PC-9 (cell line): Measurements from ENCODE around the gene AHCTF1. TPM values are rescaled to one million over a fixed set of nuclear protein-coding genes. Genes with fewer than 3 reads are reported as not detected.

ENCODE experiments used
- BruUV-seq: library from RNA; stranded (reverse); fragments of 400-500 nt; replicated peaks from 2 replicates; lab custom pipeline; 2021; lab: Mats Ljungman, UMichigan
- CTCF ChIA-PET: fragments of 300-600 bp; sonication (Branson Sonifier 250); formaldehyde crosslinking; loops from one replicate; lab custom pipeline; 2022; ENCODE audit warnings: antibody characterized with exemption; lab: Charles Lee
- POLR2A ChIA-PET: fragments of 300-600 bp; sonication (Branson Sonifier 250); formaldehyde crosslinking; loops from one replicate; lab custom pipeline; 2022; ENCODE audit warnings: antibody characterized with exemption; ENCODE audit not compliant: unreplicated experiment; lab: Charles Lee
- DNase-seq, 2 experiments: peaks; one replicate each; pipeline versions ENCODE4 v3.0.0 to v3.0.0-alpha.2; 2015 to 2022; ENCODE audit warnings: mixed read lengths in 1 of 2
- H2AFZ ChIP-seq: fragments of 200-600 bp; sonication (generic); 2 replicates; pipeline ENCODE4 v1.8.1; 2017; ENCODE audit warnings: antibody characterized with exemption
- H3F3A ChIP-seq: fragments of 200-600 bp; sonication (generic); 2 replicates; pipeline ENCODE4 v1.8.1; 2017; ENCODE audit warnings: antibody characterized with exemption, mild to moderate bottlenecking, low read depth; ENCODE audit not compliant: insufficient read depth
- H3K27ac ChIP-seq: fragments of 200-600 bp; sonication (generic); 2 replicates; pipeline ENCODE4 v1.6.1; 2016; ENCODE audit warnings: mixed run types
- H3K27me3 ChIP-seq: fragments of 200-600 bp; sonication (generic); 2 replicates; pipeline ENCODE4 v1.6.1; 2016; ENCODE audit warnings: low read depth, mixed run types; ENCODE audit not compliant: insufficient read depth
- H3K36me3 ChIP-seq: fragments of 200-600 bp; sonication (generic); 2 replicates; pipeline ENCODE4 v1.6.1; 2016; ENCODE audit warnings: low read depth, mixed run types
- H3K4me1 ChIP-seq: fragments of 200-600 bp; sonication (generic); replicated peaks from 2 replicates; pipeline ENCODE4 v1.6.1; 2016; ENCODE audit warnings: mixed run types; ENCODE audit not compliant: insufficient read depth
- H3K4me2 ChIP-seq: fragments of 200-600 bp; sonication (generic); 2 replicates; pipeline ENCODE4 v1.6.1; 2017; ENCODE audit warnings: mixed run types
- H3K4me3 ChIP-seq: fragments of 200-600 bp; sonication (generic); 2 replicates; pipeline ENCODE4 v1.6.1; 2016; ENCODE audit warnings: mixed run types
- H3K79me2 ChIP-seq: fragments of 200-600 bp; sonication (generic); 2 replicates; pipeline ENCODE4 v1.6.1; 2017; ENCODE audit warnings: low read depth, mixed run types
- H3K9me2 ChIP-seq: fragments of 200-600 bp; sonication (generic); 2 replicates; pipeline ENCODE4 v1.8.1; 2017; ENCODE audit warnings: mild to moderate bottlenecking; ENCODE audit not compliant: insufficient read depth
- H3K9me3 ChIP-seq: fragments of 200-600 bp; sonication (generic); 2 replicates; pipeline ENCODE4 v1.8.1; 2016; ENCODE audit warnings: low read depth; ENCODE audit not compliant: insufficient read depth
- H4K20me1 ChIP-seq: fragments of 200-600 bp; sonication (generic); 2 replicates; pipeline ENCODE4 v1.8.1; 2017; ENCODE audit not compliant: insufficient read depth
- EZH2 ChIP-seq: fragments of 200-600 bp; sonication (generic); IDR thresholded peaks from 2 replicates; pipeline ENCODE4 v1.8.0; 2017; ENCODE audit warnings: antibody characterized with exemption, low read depth
- intact Hi-C: fragments of 100-400 bp; cut with micrococcal nuclease; formaldehyde crosslinking; loops from one replicate; pipeline ENCODE4 v1.10.0; 2022; ENCODE audit not compliant: unreplicated experiment
- total RNA-seq: library from RNA; stranded (reverse); gene quantifications from 2 replicates; pipeline ENCODE4 v1.2.3, GENCODE V29; 2021
- TF ChIP-seq, protein P1 (sequence below): fragments of 200-600 bp; sonication (generic); conservative IDR thresholded peaks from 2 replicates; pipeline ENCODE4 v1.6.1; 2017; ENCODE audit warnings: mixed run types, antibody characterized with exemption, mild to moderate bottlenecking, moderate library complexity

The AHCTF1 gene
- total RNA-seq, 1 experiment from 2014 or later = 34.3 TPM

DNA sequence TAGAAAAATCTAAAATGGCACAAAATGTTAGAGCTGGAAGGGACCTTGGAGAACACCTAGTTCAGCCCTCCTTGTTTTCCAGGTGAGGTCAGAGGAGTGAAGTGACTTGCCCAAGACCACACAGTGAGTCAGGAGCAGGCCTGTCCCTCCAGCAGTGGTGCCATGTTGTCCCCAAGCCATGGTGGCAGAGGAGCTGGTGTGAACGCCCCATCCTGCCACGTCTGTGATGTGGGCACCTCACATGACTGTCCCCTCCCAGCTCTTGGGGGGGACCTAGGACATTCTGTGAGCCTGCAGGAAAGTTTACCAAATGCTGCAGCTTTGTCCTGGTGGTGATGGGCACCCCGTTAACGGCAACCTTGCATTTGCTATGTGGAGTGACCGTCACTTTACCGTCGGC lies 141.4 kb downstream of the AHCTF1 start:
- Histone ChIP-seq H3K9me3 (no peaks in the 10 kb centered on the region; the same call in 1 of the 2 replicates), H3K9me2 (no peaks in the 10 kb centered on the region), H3K79me2 (no peaks in the 10 kb centered on the region), H3K4me2 (no peak overlapping the region), H2AFZ (no peak overlapping the region), H3K36me3 (no peaks in the 10 kb centered on the region), H3K27me3 (no peaks in the 10 kb centered on the region), H3K27ac (no peak overlapping the region), H4K20me1 (no peaks in the 10 kb centered on the region), H3K4me1 (0 out of 2 replicates have a peak, but pooled peaks cover 9% of the 10 kb centered on the region), H3F3A (no peaks in the 10 kb centered on the region), H3K4me3 (no peak overlapping the region)
- no peak for TF ChIP-seq EZH2
- TF ChIP-seq, protein P1, sequence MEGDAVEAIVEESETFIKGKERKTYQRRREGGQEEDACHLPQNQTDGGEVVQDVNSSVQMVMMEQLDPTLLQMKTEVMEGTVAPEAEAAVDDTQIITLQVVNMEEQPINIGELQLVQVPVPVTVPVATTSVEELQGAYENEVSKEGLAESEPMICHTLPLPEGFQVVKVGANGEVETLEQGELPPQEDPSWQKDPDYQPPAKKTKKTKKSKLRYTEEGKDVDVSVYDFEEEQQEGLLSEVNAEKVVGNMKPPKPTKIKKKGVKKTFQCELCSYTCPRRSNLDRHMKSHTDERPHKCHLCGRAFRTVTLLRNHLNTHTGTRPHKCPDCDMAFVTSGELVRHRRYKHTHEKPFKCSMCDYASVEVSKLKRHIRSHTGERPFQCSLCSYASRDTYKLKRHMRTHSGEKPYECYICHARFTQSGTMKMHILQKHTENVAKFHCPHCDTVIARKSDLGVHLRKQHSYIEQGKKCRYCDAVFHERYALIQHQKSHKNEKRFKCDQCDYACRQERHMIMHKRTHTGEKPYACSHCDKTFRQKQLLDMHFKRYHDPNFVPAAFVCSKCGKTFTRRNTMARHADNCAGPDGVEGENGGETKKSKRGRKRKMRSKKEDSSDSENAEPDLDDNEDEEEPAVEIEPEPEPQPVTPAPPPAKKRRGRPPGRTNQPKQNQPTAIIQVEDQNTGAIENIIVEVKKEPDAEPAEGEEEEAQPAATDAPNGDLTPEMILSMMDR = no peak
- ChIA-PET CTCF (no interaction called here), POLR2A (no interaction called here)
- no TSS peak for BruUV-seq
- no peak for DNase-seq
- intact Hi-C loops = no loop called here

DNA sequence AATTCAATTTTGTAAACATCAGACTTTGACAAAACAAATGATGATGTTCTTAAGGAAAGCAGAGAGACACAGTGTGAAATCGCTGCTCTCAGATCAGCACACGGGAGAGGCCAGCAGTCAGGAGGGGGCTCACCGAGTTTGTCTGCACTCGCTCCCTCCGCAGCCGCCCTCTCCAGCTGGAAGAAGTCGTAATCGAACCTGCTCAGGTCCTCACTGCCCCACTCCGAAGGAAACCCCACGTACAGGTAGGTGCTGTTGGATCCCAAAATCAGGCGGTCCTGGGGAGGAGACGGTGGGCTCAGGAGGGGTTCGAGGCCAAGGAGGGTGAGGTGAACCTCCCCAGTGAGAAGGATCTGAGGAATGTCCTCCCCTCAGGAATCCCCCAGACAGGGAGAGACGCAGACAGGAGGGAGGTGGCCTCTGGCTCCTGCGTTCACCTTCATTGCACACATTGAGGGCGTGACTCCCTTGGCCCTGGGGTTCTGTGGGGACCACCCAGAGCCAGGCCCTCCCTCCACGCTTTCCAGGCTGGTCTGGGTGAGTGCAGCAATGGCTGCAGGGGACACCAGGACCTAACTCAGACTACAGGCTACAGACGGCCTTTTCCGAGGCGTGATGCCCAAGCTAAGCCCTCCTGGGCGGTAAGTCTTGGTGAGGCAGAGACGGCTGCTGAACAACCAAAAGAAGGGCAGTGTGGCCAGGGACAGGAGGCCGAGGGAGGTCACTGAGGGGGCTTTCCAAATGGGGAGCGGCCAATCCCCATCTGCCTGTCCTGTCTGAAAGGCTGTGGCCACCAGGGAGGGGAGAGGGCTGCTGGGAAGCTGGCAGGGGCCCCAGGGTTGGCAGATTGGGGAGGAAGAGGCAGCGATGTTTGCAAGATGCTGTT lies 142.1 kb downstream of the AHCTF1 start:
- POLR2A ChIA-PET = no interaction called here
- Histone ChIP-seq H3K36me3 (no peaks in the 10 kb centered on the region), H3K4me1 (0 out of 2 replicates have a peak, but pooled peaks cover 4% of the 10 kb centered on the region), H3K27me3 (no peaks in the 10 kb centered on the region), H3K9me2 (no peaks in the 10 kb centered on the region), H3F3A (no peaks in the 10 kb centered on the region), H4K20me1 (no peaks in the 10 kb centered on the region), H3K4me2 (no peak overlapping the region), H2AFZ (no peak overlapping the region), H3K4me3 (no peak overlapping the region), H3K27ac (no peak overlapping the region), H3K9me3 (no peaks in the 10 kb centered on the region; the same call in 1 of the 2 replicates), H3K79me2 (no peaks in the 10 kb centered on the region)
- TF ChIP-seq, protein P1 = no peak
- TF ChIP-seq EZH2 = no peak
- no TSS peak for BruUV-seq
- intact Hi-C loops = no loop called here
- no peak for DNase-seq
- CTCF ChIA-PET = no interaction called here

Other genes with a start within 250 kb of the AHCTF1 start
- gene SCCPDH, start 207.5 kb downstream of the AHCTF1 start, total RNA-seq = 17.2 and 24.5 TPM in 2 replicates
- 9.5 and 9.8 TPM in 2 replicates for gene ZNF695, start 76.1 kb upstream of the AHCTF1 start, total RNA-seq
- 2.4 and 2.5 TPM in 2 replicates for gene ZNF670, start 146.9 kb upstream of the AHCTF1 start, total RNA-seq
- gene ZNF669, start 172.4 kb upstream of the AHCTF1 start, total RNA-seq = 5.3 and 7.0 TPM in 2 replicates
- 9.5 and 10.1 TPM in 2 replicates for gene ZNF124, start 240.1 kb upstream of the AHCTF1 start, total RNA-seq